Smooth muscle cell of the brain vasculature (primary cell): ENCODE data around the gene GTF3C1.

Experiments used
- DNase-seq: peaks from one replicate; pipeline ENCODE4 v3.0.0-alpha.2; 2012; ENCODE audit warnings: low read depth, low spot score

The GTF3C1 gene

DNA sequence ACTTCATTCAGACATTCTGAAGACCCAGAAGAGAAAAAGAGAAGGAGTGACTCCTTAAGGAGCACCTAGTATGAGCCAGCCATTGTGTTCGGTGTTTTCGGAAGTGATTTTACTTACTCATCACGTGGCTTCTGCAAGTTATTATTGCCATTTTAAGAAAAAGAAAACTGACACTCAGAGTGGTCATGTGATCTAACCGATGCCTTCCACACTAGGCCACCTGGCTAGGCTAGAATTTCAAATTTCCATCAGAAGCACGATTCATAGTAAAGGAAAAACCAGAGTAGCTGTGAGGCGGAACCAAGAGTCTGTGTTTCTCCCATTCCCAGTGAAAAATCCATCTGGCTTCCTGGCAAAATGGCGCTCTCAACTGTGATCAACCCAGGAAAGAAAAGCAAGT lies 32.0 kb downstream of the GTF3C1 start:
- no peak for DNase-seq

DNA sequence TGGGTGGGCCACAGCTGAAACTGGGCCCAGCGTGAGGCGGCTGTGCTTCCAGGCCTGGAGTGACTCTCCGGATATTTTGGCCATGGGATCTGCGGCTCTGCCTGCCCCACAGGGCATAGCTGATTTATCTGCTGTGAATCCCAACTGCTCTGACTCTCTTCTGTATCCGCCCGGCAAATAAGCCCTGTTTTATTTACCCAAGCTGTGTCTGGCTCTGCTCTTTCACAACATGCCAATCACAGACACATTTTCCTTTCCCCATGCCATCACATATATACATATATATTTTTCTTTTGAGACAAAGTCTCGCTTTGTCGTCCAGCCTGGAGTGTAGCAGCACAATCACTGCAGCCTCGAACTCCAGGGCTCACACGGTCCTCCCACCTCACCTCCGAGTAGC lies 33.3 kb downstream of the GTF3C1 start:
- DNase-seq: no peak

DNA sequence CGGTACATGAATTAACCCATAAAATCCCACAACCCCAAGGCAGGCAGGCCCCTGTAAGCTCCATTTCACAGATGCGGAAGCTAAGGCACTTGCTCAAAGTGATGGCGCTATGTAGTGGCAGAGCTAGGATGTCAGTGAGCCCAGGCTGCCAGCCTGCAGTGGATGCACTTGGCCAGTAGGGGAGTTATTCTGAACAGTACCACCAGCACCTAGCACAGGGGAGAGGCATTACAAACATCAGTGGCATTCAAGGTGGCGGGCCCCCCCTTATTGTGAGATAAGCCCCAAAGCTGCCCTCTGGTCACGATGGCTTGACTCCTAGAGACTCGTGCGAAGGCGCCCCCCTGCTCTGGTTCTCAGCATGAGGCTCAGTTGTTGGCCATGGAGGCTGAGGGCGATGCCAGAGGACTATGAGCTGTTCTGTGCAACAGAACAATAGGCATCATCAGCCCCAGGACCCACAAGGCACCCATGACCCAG lies 33.8 kb downstream of the GTF3C1 start:
- no peak for DNase-seq

DNA sequence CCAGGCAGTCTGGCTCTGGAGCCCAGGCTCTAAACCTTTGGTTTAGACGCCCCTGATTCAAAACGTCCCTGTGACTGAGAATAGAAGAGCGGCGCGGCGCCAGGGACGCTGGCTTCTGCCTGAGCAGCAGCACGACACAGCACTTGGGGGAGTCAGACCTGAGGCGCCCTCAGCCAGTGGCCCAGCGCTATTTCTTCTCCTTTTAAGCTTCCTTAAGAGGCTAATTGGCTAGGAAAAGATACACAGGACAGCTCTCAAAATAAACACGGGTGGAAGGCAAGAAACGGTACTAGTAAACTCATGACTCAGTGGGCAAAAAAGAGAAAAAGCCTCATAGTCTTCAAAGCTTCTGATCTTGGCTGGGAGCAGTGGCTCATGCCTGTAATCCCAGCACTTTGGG lies 34.9 kb downstream of the GTF3C1 start:
- DNase-seq: no peak

DNA sequence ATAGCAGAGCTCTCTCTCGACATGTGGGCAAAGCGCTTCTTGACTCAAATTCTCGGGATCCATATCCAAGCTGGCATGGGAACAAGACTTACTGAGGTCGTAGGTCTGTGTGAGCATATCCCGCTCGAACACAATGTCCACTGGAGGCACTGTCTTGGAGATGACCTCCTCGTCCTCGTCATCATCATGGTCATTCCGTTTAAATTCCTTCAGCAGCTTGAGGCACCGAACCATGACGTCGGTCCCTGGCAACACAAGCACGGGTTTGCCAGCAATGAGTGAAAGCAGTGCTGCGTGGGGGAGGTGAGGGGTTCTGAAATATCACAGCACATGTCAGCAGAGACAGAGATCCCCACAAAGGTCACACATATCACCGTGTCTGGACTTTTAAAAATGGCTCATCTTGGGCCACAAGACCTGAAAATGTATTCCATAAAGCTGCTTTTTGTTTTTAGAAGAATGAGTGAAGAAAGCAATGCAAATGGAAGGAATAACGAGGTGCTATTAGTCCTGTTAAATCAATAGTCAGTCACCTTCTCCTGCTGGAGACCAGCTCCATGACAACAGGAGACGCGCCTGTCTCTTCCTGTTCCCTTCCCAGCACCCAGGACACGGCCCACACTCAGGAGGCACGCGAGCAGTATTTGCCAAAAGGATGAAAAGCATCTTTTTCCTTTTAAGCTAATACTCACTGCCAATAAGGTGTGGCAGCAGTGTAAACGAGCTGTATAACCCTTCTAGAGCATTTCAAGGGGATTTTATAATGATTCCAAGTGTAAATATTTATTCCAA lies 37.9 kb downstream of the GTF3C1 start:
- DNase-seq: no peak

DNA sequence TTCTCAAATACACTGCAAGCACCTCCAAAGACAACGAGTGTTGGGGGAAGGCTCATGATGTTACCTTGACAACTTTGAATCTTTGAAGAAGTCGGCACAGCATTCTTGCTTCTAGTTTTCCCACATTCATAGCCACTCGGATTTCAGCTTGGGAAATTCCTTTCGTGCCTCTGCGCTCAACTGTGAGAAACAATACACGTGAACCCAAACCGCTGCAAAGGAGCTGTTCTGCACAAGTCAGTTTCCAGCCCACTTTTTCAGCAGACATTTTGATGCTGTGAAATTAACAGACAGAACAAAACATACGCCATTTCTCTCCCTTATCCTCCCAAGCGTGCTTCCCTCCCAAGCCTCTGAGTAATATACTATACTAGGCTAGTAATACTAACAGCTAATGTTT lies 41.2 kb downstream of the GTF3C1 start:
- no peak for DNase-seq

DNA sequence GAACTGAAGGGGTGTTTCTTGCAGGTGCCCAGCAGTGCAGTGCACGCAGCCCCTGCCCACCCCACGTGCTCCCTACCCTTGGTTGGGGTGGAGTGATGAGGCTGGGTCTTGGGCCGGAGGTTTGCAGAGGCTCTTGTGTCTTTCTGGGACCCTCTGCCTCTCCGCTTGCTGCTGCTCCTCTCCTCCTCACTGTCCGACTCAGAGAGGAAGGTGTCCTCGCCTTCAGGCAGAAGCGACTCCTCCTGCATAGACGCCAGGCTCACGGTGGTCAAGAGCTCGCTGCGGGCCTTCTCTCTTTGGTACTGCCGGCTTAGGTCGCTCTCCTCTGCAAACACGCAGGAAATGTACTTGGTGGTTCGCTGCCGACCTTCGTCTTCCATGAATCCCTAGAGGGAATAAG lies 42.9 kb downstream of the GTF3C1 start:
- DNase-seq: no peak

DNA sequence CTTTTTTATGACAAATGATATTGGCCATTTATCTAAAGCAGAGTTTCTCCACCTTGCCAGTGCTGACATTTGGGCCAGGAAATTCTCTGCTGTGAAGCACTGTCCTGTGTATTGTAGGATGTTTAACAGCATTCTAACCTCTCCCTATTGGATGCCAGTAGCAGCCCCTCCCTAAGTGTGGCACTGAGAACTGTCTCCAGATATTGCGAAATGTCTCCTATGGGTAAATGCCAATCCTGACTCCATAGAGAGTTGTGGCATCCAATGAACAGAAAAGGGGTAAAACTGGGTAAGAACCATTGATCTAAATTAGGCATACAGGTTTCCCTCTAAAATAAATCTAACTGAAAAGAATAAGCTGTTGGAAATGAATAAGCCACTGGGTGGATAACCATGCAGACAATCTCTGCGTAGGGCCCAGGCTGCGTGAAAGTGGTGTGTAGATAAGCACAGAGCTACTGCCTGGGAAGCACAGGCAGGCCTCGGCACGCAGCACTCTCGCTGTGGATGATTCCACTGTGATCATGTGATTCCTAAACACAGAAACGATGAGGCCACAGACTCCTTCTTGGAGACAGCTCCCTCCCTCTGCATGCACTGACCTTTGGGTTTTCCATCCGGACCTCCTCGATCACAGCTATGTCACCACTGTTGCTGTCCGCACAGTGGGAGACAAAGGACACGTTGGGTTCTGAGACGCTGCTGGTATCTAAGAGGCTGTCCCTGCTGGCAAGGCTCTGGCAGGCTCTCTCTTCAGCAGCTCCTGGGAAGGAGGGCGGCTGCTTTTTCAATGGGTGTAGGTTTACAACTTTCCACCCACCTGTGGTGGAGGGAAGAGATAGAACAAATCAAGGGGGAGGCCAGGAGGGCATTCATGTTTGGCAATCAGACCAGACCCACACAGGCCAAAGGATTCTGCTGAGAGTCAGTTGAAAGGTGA lies 44.1 kb downstream of the GTF3C1 start:
- DNase-seq: no peak

DNA sequence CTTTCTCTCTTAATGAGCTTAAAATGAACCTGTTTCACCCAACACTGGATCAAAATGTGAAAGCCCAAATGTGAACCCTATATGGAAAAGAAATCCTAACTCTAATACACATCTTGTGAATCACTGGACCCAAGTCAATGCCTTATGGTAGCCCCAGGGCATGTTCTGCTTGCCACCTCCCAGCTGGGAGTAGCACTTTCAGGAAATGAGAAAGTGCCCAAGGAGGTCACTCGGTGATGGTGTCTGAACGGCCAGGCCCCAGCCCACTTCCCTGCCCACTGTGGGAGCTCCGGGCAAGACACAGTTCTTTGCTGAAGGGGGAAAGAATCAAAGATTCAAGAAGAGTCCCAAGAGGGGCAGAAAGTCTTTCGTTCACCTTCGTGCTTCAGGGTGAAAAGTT lies 46.1 kb downstream of the GTF3C1 start:
- no peak for DNase-seq

DNA sequence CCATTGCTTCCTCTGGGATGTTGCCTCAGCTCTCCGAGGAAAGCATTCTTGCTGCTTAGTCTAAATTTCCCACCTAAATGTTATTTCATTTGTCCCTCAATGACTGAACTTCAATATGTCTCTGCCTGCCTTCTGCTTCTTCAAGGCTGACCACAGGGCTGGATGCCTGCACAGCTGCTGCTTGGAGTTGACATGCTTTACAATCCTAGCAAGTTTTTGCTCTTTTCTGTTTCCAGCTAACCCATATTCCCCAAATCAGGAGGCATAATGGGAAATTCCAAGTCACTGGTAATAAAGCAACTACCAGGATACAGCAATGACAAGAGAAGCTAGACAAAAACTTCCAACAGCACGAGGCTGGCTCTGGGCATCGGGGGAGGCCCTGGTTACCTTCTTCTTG lies 48.9 kb downstream of the GTF3C1 start:
- no peak for DNase-seq

DNA sequence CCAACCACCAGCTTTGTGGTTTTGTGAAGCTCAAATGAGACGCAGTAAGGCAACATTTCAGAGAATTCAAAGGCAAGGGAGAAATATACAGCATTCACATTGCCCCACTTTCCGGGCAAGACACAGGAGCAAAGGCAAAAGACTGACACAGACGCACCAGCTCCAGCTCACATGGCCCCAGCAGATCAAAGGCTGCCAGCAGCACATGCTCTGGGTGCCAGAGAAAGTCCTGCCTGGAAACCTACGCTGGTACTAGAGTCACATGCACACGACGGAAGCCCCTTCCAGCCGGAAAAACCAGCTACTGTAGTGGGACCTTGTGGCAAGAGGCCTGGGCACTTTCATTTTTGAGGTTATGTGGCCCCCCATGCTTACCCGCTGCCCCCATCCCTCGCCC lies 50.1 kb downstream of the GTF3C1 start:
- DNase-seq: no peak

DNA sequence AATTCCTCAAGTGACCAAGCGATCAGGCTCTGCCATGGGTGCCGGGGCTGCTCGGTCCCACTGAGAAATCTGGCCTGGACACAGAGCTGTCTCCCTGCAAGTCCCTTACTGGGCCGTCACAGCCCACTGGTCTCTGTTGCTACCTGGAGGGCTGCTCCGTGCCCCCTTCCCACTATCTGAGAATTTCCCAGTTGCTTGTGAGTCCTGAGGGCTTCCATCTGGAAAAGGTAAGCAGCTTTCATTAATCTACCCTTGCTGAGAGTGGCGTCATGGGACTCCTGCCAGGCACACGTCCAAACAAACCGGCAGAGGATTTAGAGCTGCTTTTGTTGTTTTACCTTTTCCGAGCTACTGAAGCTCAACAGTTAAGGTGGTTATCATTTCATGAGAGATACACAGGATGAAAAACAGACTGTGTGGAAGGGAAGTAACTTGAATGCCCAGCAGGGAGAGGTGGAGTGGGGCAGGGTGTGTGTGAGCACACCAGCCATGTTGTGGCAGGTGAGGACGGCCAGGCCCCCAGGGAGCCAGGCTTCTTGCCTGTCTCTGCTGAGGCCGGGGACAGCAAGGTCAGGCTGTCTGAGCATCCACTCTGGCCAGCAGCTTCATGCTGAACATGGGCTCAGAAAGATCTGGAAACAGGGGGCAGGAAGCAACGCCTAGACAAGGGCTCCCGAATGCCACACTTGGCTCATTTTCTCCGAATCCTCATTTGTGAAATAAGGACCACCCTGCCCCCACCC lies 50.6 kb downstream of the GTF3C1 start:
- no peak for DNase-seq

DNA sequence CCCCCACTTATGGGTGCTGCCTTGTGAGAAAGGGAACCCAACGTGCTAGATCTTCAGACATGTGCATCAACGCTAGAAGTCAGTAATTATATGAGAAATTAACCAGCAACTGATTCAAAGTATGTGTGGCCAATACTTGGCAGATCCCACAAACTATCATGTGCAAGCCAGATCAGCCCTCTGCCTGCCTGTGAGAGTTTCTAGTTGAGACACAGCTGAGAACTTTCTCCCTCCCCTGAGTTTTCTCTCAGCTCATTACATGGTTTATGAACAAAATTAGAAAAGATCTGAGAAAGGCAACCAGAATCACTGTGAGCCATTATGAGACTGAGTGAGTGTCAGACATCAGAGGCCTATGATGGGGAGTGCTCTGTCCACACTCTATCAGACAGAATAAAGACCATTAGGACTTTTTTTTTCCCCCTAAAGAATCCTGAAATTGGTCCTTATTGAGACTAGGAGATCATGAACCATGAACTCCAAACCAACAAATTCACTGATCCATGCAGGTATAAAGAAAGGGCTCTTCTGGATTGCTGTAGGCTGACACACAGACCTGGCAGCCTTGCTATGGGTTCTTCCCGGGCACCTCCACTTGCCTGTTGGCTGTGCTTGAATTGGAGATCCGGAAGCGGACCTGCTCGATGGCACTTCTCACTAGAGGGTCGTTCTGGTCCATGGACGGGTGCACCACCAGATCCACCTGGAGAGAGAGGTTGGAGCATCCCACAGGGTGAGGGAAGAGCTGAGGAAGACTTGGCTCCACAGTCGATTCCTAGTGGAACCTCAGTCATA lies 51.5 kb downstream of the GTF3C1 start:
- DNase-seq: no peak

DNA sequence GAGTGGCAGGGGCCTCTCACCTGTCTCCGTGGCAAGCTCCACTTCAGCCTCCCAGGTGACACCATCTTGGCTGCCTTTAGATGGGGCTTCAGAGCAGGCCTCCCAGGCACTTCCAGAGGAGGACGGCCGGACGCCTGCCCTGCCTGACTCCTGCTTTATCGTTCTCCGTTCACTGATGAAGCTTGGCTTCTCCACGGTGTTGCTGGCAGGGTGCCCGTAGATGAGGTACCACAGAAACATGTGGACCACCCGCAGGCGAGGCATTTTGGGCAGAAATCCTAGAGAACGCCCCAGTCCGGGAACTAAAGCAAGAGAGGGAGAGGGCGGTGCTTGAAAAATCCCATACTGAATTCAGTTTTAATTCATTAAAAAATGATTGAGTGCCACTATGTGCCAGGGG lies 54.5 kb downstream of the GTF3C1 start:
- no peak for DNase-seq

DNA sequence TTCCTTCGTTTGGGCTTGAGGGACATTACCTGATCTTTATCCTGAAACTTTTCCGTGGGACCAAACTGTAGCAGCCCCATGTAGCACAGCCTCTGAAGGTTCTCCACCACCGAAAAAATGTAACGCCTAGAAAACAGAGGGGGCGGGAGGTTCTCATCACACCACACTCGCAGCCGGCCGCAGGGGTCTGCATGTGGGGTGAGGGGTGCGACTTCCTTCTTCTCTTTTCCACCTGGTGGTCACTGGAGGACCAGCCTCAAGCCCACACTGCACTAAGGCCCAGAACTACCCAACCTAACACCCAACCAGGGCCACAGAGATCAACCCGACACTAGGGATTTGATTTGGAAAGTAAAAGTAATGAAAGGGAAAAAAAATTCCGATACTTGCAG lies 57.1 kb downstream of the GTF3C1 start:
- DNase-seq: no peak

DNA sequence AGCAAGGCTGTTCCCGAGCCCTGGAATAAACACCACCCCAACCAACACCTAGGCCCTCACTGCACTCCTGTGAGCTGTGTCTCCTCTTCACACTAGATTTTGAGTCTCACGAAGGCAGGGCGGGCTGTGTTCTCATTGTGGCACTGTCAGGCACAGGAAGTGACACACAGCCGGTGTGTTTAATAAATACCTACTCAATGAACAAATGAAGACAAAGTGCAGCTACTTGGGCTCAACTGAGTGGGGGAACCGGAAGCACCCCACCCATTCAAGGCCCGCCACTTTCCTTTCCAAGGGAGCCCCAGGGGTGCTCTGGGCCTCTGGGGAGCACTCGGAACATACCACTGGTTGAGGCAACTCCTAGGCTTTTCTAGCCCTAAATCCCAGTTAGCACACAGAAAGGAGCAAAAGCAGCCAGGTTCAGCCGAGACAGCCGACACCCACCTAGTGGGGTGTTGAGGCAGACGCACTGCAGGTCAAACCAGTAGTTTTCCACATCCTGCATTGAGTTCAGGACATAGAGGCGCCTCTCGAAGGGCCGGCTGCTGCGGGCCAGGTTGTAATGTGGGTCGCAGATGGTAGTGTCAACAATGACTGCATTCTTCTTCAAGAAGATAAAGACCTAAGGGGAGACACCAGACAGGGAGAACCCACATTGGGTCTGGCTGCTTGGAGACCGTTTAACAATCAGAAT lies 57.7 kb downstream of the GTF3C1 start:
- no peak for DNase-seq

DNA sequence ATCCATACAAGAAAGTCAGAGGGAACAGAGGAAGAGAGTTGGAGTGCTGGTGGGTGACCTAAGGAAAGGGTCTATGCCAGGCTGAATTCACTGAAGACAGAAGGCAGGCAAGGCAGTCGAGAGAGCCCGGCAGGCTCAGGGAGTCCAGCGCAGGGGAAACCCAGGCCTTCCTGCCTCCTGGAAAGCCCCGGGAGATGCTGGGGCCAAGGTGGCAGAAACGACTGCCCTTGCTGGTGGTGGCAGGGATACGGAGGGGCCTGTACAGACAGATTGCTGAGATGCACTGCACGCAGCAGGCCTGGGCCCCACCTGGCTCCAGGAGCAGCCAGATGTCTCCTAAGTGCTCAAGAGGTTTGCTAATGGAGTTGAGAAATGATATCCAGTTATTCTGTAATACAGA lies 59.8 kb downstream of the GTF3C1 start:
- no peak for DNase-seq

DNA sequence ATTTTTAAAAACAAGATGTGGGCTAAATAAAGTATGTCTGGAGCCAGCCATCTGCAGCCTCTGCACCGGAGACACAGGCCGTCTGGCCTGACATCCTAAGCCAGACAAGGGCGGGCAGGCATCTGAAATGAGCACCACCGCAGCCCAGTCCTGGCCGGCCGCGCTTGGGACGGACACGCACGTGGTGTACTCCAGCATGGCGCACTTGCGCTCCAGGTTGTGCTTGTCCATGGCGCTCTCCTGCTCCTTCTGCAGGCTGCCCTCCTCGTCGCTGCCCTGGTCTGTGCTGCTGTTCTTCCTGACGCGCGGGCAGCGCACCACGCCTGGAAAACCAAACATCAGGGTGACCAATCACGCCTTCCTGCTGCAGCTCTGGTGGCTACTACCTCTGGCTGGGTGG lies 60.3 kb downstream of the GTF3C1 start:
- no peak for DNase-seq

DNA sequence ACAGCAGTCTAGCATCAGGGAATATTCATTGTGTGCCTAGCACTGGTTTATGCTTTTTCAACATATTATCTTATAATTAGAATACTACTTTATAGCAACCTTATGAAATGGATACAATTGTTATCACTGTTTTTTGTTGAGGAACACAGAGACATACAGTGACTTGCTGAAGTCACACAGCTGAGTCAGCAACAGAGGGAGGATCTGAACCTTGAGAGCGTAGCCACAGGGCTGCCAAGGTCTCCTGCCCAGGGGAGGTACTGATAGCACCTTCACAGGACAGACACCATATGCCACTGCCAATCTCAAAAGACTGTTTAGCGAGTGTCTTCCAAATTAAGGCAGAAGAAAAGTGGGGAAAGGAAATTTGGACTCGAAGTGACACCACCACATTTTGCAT lies 63.0 kb downstream of the GTF3C1 start:
- DNase-seq: no peak

DNA sequence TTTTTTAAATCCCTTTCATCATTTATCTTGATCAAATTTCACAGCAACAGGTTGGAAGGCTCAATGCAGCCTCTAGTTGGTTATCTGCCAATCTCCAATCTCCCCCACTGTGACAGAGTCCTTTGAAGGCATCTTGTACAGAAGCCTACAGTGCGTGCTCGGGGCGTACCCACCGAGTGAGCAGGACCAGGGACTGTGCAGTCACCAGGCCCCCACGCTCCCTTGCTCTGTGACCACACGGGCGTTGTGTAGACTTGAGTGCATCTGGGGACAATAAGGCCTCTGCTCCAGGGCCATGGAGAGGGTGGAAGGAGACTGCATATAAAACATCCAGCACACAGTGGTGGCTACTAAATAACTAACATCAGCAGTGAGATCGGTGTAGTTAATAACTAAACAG lies 63.4 kb downstream of the GTF3C1 start:
- no peak for DNase-seq

DNA sequence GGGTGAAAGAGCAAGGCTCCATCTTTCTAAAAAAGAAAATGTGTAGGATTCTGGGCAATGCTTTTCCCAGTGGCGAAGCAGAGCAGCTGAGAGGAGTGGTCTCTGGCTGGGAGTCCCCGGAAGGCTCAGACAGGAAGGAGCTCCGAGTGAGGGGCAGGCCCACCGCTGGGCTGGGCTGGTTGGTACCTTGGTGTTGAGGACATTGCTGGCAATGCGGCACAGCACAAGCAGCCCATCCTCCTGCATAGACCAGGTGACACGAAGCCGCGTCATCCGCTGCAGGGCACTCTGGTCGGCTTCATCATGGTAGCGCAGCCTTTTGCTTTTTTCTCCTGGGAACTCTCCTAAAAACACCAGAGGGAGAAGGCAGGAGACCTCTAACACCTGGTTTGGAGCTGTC lies 63.9 kb downstream of the GTF3C1 start:
- DNase-seq: no peak
